GM12878 (cell line): ENCODE results near the gene CANT1. TPM values are rescaled to one million over a fixed set of nuclear protein-coding genes. Genes with fewer than 3 reads are reported as not detected.

Experiments used
- ATAC-seq: fragments of 200-7000 bp; cut with Tn5 transposase; 3 replicates; pipeline ENCODE4 v1.9.1; 2020; ENCODE audit warnings: mild to moderate bottlenecking, moderate library complexity
- BruUV-seq: library from RNA; stranded (reverse); fragments of 400-500 nt; replicated peaks from 2 replicates; lab custom pipeline; 2021; lab: Mats Ljungman, UMichigan
- CTCF ChIA-PET: fragments of 300-600 bp; sonication (Branson Sonifier 250); formaldehyde crosslinking; extraction: SDS; loops from one replicate; lab custom pipeline; 2021; ENCODE audit warnings: inconsistent platforms; lab: Yijun Ruan, JAX
- POLR2A ChIA-PET: fragments of 350-600 bp; formaldehyde crosslinking; extraction: SDS; loops from one replicate; lab custom pipeline; 2021; ENCODE audit warnings: inconsistent platforms; lab: Charles Lee
- RAD21 ChIA-PET: fragments of 300-600 bp; sonication (Branson Sonifier 250); formaldehyde crosslinking; loops from one replicate; lab custom pipeline; 2023; ENCODE audit warnings: antibody characterized with exemption; ENCODE audit not compliant: unreplicated experiment; lab: Charles Lee
- SMC1A ChIA-PET: fragments of 300-600 bp; sonication (Branson Sonifier 250); formaldehyde crosslinking; loops from one replicate; lab custom pipeline; 2023; ENCODE audit not compliant: unreplicated experiment, uncharacterized antibody; lab: Charles Lee
- DNase-seq: peaks from one replicate; pipeline ENCODE4 v3.0.0-alpha.2; 2011; ENCODE audit warnings: low read depth, low spot score
- FAIRE-seq: peaks from 3 replicates; lab custom pipeline; 2011; peaks lifted over from hg19 to GRCh38; lab: Jason Lieb, UNC
- H2AFZ ChIP-seq: 2 replicates; pipeline ENCODE4 v1.6.0; 2011; ENCODE audit warnings: low read depth, low read length, control low read depth; ENCODE audit not compliant: control insufficient read depth
- H3K27ac ChIP-seq: 2 replicates; pipeline ENCODE4 v1.5.1; 2011; ENCODE audit warnings: control low read depth; ENCODE audit not compliant: control insufficient read depth, insufficient read depth
- H3K27me3 ChIP-seq, 2 experiments: replicated peaks in 1 of 2; 2 replicates each; pipeline versions ENCODE4 v1.6.0 to v1.6.1; 2011; ENCODE audit warnings: low read length in 1 of 2; ENCODE audit not compliant: control insufficient read depth in 2 of 2, insufficient read depth in 2 of 2
- H3K36me3 ChIP-seq, 2 experiments: 2 replicates each; pipeline ENCODE4 v1.5.1; 2011; ENCODE audit warnings: low read length in 1 of 2; ENCODE audit not compliant: control insufficient read depth in 2 of 2, insufficient read depth in 2 of 2
- H3K4me1 ChIP-seq: 2 replicates; pipeline ENCODE4 v1.6.1; 2011; ENCODE audit warnings: mild to moderate bottlenecking, low read length, moderate library complexity, mixed read lengths; ENCODE audit not compliant: control insufficient read depth, insufficient read depth
- H3K4me2 ChIP-seq: 2 replicates; pipeline ENCODE4 v1.6.0; 2011; ENCODE audit warnings: control low read depth; ENCODE audit not compliant: control insufficient read depth, insufficient read depth
- H3K4me3 ChIP-seq: fragments of 200-600 bp; sonication (generic); 2 replicates; pipeline ENCODE4 v1.5.1; 2016
- H3K79me2 ChIP-seq: 2 replicates; pipeline ENCODE4 v1.6.0; 2011; ENCODE audit warnings: low read length; ENCODE audit not compliant: control insufficient read depth, insufficient read depth
- H3K9ac ChIP-seq: 2 replicates; pipeline ENCODE4 v1.8.0; 2011; ENCODE audit warnings: low read length, control low read depth, mixed read lengths; ENCODE audit not compliant: control insufficient read depth, insufficient read depth
- H3K9me3 ChIP-seq: replicated peaks from 3 replicates; pipeline ENCODE4 v1.5.1; 2011; ENCODE audit warnings: mild to moderate bottlenecking, low read length; ENCODE audit not compliant: control insufficient read depth, insufficient read depth
- H4K20me1 ChIP-seq: 2 replicates; pipeline ENCODE4 v1.6.0; 2011; ENCODE audit not compliant: control insufficient read depth, insufficient read depth
- CTCF ChIP-seq, 3 experiments: IDR thresholded peaks in 2 of 3; conservative IDR thresholded peaks in 1 of 3; 2 replicates each; pipeline ENCODE4 v1.5.1; 2011; ENCODE audit warnings: low read depth in 3 of 3, low read length in 3 of 3, mild to moderate bottlenecking in 3 of 3, control low read depth in 2 of 3, moderate library complexity in 2 of 3, inconsistent platforms in 1 of 3, mixed read lengths in 1 of 3; ENCODE audit not compliant: control insufficient read depth in 2 of 3, insufficient read depth in 1 of 3; ENCODE audit errors: extremely low read depth in 1 of 3
- KDM1A ChIP-seq: fragments of 200-600 bp; sonication (generic); IDR thresholded peaks from 2 replicates; pipeline ENCODE4 v1.6.1; 2016; ENCODE audit warnings: borderline replicate concordance
- NFXL1 ChIP-seq: fragments of 450-650 bp; IDR thresholded peaks from 2 replicates; pipeline ENCODE4 v1.6.1; 2017; ENCODE audit warnings: antibody characterized with exemption, mild to moderate bottlenecking, borderline replicate concordance
- POLR2AphosphoS2 ChIP-seq: IDR thresholded peaks from 2 replicates; pipeline ENCODE4 v1.6.1; 2011; ENCODE audit warnings: low read depth, mild to moderate bottlenecking, low read length, improper control_type of control experiment, moderate library complexity
- POLR2AphosphoS5 ChIP-seq: IDR thresholded peaks from 2 replicates; pipeline ENCODE4 v1.6.1; 2011; ENCODE audit warnings: mild to moderate bottlenecking, low read length, inconsistent platforms
- ZNF24 ChIP-seq: fragments of 450-650 bp; IDR thresholded peaks from 2 replicates; pipeline ENCODE4 v1.6.1; 2017; ENCODE audit warnings: antibody characterized with exemption, mild to moderate bottlenecking
- WGBS: methylation state at CpG from one replicate; pipeline ENCODE4 v1.1.6; 2016; ENCODE audit warnings: low lambda C conversion rate; ENCODE audit not compliant: insufficient replicate concordance, insufficient coverage; ENCODE audit errors: missing lambda C conversion rate; 5-methylcytosine and 5-hydroxymethylcytosine counted together
- in situ Hi-C: fragments of 300-500 bp; cut with MboI; formaldehyde crosslinking; loops from 9 replicates; pipeline ENCODE4 v1.14.3; 2018; ENCODE audit warnings: mixed read lengths
- intact Hi-C: fragments of 100-400 bp; cut with micrococcal nuclease; formaldehyde crosslinking; loops from one replicate; pipeline ENCODE4 v1.14.2; 2022; ENCODE audit not compliant: unreplicated experiment
- polyA plus RNA-seq, 11 experiments: library from polyadenylated mRNA; depleted of rRNA in 4 of 11; unstranded in 6 of 11; stranded (reverse) in 5 of 11; fragments of >200 nt; fragmentation: Nextera tagmentation in 4 of 11; fragmentation: Illumina TruSeq in 1 of 11; extraction: Ambion mirVana in 4 of 11; extraction: Trizol in 1 of 11; gene quantifications; 1 replicate in 1 of 11; 2 replicates in 10 of 11; pipeline versions ENCODE4 v1.2.1 to v1.2.3, GENCODE V29; 2011 to 2016; ENCODE audit warnings: inconsistent platforms in 2 of 11, missing spikeins in 2 of 11, low read depth in 1 of 11
- total RNA-seq, 4 experiments: library from RNA; depleted of rRNA in 3 of 4; stranded (reverse); fragments of >200 nt in 3 of 4; fragmentation: Illumina TruSeq in 1 of 4; extraction: Trizol in 1 of 4; gene quantifications; 2 replicates each; pipeline versions ENCODE4 v1.2.1 to v1.2.3, GENCODE V29; 2013 to 2021

Gene CANT1
- total and polyA plus RNA-seq, 10 of the 15 experiments (the other 5 are each of a cell fraction or from before 2014, with no cell fraction given), result 2.2 to 59.2 (median 20.2) TPM

- TF ChIP-seq KDM1A, result no peak
- peak; percentile 42 to 72 (median 66); a peak in 5 of 6 replicates for TF ChIP-seq CTCF (IDR thresholded peaks at IDR 0.05 in 2 of 3, conservative IDR thresholded peaks at IDR 0.05 in 1 of 3; ENCODE audit: control insufficient read depth in 2 of 3, extremely low read depth in 1 of 3, insufficient read depth in 1 of 3, low read depth in 3 of 3, low read length in 3 of 3)
- no peak for TF ChIP-seq ZNF24
- TF ChIP-seq NFXL1, result no peak
These were observed 16.2 kb downstream of the CANT1 start (continued) for GRCh38 chr17:78993241-78993956.

- peaks cover 5% of the 10 kb centered on the region; the same call in 1 of the 2 replicates for H4K20me1 ChIP-seq
- in situ Hi-C loops, result no loop called here
- ChIA-PET CTCF (no interaction called here), POLR2A (no interaction called here), RAD21 (no interaction called here), SMC1A (no interaction called here)
- H2AFZ ChIP-seq, result no peak overlapping the region
- 86% methylated on average over 12 of the region's 12 CpGs for WGBS
- FAIRE-seq (no peak), ATAC-seq (no peak)
- H3K36me3 ChIP-seq, result peaks cover 11 to 23% of the 10 kb centered on the region in 2 experiments
- intact Hi-C loops, result no loop called here
- no TSS peak for BruUV-seq
- no peaks in the 10 kb centered on the region for H3K4me1 ChIP-seq
- no peak overlapping the region for H3K4me2 ChIP-seq
- TF ChIP-seq POLR2AphosphoS5 (0 out of 2 replicates have a peak, but pooled peaks have one; percentile 21), POLR2AphosphoS2 (no peak)
- TF ChIP-seq, all 136 proteins: peak for 1
- no peaks in the 10 kb centered on the region for H3K79me2 ChIP-seq
- no peaks in the 10 kb centered on the region for H3K27me3 ChIP-seq
- H3K9me3 ChIP-seq, result no peaks in the 10 kb centered on the region; the same call in 2 of the 3 replicates
- H3K9ac ChIP-seq, result no peak overlapping the region
- DNase-seq, result no peak
- H3K4me3 ChIP-seq, result no peak overlapping the region
- H3K27ac ChIP-seq, result no peak overlapping the region
These were observed 16.9 kb downstream of the CANT1 start for GRCh38 chr17:78992542-78993212.
